Mucosa of descending colon (tissue), 3 donors: ENCODE results near the gene CAMKK2. TPM values are rescaled to one million over a fixed set of nuclear protein-coding genes. Genes with fewer than 3 reads are reported as not detected.
"Not testable (repeated sequence)": the region's sequence is repeated elsewhere in the genome, so short reads cannot be mapped to it uniquely, and the experiment has no call there.

Experiments
- ATAC-seq: fragments of 200-7000 bp; cut with Tn5 transposase; one replicate; pipeline ENCODE4 v1.9.1; 2020; ENCODE audit warnings: mild to moderate bottlenecking, moderate library complexity
- DNase-seq, 3 donors: peaks; one replicate each; pipeline ENCODE4 v3.0.0-alpha.2; 2020
- H3K36me3 ChIP-seq: fragments of 200-600 bp; one replicate; pipeline ENCODE4 v1.8.0; 2021; ENCODE audit warnings: low read depth, mild to moderate bottlenecking
- H3K4me1 ChIP-seq: fragments of 200-600 bp; one replicate; pipeline ENCODE4 v1.8.0; 2021; ENCODE audit warnings: low read depth, mild to moderate bottlenecking
- H3K4me3 ChIP-seq: fragments of 200-600 bp; one replicate; pipeline ENCODE4 v1.8.0; 2021; ENCODE audit warnings: mild to moderate bottlenecking
- H3K9me3 ChIP-seq: fragments of 200-600 bp; one replicate; pipeline ENCODE4 v1.8.0; 2021; ENCODE audit warnings: mild to moderate bottlenecking
- intact Hi-C, 2 donors: fragments of 100-400 bp; cut with DNase I in 1 of 2; cut with micrococcal nuclease in 1 of 2; formaldehyde crosslinking; loops; one replicate each; pipeline versions ENCODE4 v1.11.0 to v1.11.1; 2022; cut with DNase I, micrococcal nuclease
- total RNA-seq, 3 donors: library from RNA; stranded (reverse); fragmentation: NEBNext Ultra II Directional in 2 of 3; extraction: Animal tissue kit (Norgen Biotek cat#: 25700) in 2 of 3; gene quantifications; one replicate each; pipeline versions ENCODE4 v1.2.1 to v1.2.4, GENCODE V29; 2021 to 2023
- TF ChIP-seq, protein P1 (sequence below): fragments of 200-600 bp; IDR thresholded peaks from one replicate; pipeline ENCODE4 v1.8.0; 2022; ENCODE audit warnings: antibody characterized with exemption, mild to moderate bottlenecking
- donor health status: DM: no; HTN: no; CAD: no; lungs with moderate emphysema.
- donor health status: DM: no; HTN: no; CAD: no.
- donor health status: DM: no; HTN: yes; CAD: no.

Gene CAMKK2
- total RNA-seq, 3 donors from 2014 or later = 44.0 to 57.1 (median 47.3) TPM

DNA sequence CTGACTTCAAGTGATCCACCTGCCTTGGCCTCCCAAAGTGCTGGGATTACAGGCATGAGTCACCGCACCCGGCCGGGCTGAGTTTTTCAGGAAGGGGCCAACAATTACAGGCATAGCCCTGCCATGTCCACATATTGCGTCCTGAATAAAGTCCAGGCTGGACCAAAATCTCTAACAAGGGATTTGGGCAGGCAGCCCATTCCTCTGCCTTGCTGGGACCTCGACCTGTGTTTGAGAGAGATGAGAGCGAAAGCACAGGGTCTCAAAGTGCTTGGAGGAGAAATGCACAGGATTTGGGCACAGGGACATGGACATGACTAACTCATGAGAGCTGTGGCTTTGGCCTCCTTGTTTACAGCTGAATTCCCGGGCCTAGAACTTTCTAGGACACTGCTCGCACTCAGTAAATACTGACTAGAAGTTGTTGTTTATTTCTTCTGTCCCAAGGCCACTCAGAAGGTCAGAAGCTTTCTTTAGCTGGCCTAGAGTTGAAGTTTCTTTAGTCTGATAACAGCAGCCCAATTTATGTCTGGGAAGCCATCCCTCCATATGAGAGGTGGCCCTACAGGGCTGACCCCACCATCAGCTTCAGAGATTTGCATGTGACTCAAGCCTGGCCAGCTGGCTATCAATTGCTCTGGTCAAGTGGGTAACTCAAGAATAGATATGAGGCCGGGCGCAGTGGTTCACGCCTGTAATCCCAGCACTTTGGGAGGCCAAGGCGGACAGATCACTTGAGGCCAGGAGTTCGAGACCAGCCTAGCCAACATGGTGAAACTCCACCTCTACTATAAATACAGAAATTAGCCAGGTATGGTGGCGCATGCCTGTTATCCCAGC, 11.7 kb downstream of the CAMKK2 start:
- H3K36me3 ChIP-seq = no peaks in the 10 kb centered on the region
- DNase-seq (peak in 1 of 3 donors; percentile 28), ATAC-seq (peak; percentile 46)
- H3K4me1 ChIP-seq = no peaks in the 10 kb centered on the region
- TF ChIP-seq, protein P1, sequence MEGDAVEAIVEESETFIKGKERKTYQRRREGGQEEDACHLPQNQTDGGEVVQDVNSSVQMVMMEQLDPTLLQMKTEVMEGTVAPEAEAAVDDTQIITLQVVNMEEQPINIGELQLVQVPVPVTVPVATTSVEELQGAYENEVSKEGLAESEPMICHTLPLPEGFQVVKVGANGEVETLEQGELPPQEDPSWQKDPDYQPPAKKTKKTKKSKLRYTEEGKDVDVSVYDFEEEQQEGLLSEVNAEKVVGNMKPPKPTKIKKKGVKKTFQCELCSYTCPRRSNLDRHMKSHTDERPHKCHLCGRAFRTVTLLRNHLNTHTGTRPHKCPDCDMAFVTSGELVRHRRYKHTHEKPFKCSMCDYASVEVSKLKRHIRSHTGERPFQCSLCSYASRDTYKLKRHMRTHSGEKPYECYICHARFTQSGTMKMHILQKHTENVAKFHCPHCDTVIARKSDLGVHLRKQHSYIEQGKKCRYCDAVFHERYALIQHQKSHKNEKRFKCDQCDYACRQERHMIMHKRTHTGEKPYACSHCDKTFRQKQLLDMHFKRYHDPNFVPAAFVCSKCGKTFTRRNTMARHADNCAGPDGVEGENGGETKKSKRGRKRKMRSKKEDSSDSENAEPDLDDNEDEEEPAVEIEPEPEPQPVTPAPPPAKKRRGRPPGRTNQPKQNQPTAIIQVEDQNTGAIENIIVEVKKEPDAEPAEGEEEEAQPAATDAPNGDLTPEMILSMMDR = no peak
- intact Hi-C loops = no loop called here
- no peak overlapping the region for H3K4me3 ChIP-seq
- H3K9me3 ChIP-seq = no peaks in the 10 kb centered on the region

DNA sequence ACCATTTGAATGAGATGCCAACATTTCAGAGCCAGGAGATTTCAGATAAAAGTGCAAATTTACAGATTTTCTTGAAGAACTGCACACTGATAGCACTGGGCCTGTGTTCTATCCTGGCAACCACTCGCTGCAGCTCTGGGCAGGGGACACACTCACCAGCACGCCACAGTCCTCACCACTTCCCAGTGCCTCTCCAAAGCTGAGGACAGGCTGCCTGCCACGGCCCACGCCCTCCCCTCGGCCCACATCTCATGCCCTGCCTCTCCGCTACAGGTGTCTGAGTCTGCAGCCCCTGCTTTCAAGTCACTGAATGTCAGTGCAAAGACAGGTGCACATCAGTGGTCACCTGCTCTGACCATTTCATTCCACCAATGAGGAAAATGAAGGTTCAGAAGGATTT, 12.7 kb downstream of the CAMKK2 start:
- no peak for ATAC-seq
- TF ChIP-seq, protein P1 = no peak
- Histone ChIP-seq H3K9me3 (no peaks in the 10 kb centered on the region), H3K4me3 (no peak overlapping the region), H3K36me3 (no peaks in the 10 kb centered on the region), H3K4me1 (no peaks in the 10 kb centered on the region)
- no peak for DNase-seq
- intact Hi-C loops = no loop called here

DNA sequence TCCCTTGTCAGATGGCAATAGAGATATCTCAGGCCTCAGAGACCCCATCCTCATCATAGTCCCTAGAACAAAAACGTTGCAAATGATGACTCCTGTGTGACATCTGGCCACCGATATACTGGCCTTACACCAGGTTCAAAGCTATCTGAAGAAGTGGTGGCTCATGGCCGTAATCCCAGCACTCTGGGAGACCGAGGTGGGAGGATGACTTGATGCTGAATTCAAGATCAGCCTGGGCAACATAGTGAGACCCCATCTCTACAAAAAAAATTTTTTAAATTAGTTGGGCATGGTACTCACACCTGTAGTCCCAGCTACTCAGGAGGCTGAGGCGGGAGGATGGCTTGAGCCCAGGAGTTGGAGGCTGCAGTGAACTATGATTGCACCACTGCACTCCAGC, 13.1 kb downstream of the CAMKK2 start:
- Histone ChIP-seq H3K9me3 (no peaks in the 10 kb centered on the region), H3K4me3 (no peak overlapping the region), H3K4me1 (no peaks in the 10 kb centered on the region), H3K36me3 (no peaks in the 10 kb centered on the region)
- TF ChIP-seq, protein P1 = no peak
- intact Hi-C loops = no loop called here
- DNase-seq (no peak), ATAC-seq (no peak)

DNA sequence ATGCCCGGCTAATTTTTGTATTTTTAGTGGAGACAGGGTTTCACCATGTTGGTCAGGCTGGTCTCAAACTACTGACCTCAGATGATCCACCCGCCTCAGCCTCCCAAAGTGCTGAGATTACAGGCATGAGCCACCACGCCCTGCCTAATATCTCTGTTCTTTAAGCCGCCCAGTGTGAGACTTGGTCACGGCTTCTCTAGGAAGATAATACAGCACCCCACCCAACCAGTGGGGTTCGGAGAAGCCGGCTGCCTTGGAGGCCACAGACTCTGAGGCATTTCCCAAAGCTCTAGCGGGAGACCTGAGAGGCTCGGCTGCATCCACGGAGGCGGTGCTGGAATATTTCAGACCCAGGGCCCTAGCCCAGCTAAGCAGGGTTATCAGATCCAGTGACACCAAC, 13.6 kb downstream of the CAMKK2 start:
- intact Hi-C loops, H3K9me3 ChIP-seq, DNase-seq, H3K4me3 ChIP-seq, H3K4me1 ChIP-seq, H3K36me3 ChIP-seq, ATAC-seq: not testable (repeated sequence)

DNA sequence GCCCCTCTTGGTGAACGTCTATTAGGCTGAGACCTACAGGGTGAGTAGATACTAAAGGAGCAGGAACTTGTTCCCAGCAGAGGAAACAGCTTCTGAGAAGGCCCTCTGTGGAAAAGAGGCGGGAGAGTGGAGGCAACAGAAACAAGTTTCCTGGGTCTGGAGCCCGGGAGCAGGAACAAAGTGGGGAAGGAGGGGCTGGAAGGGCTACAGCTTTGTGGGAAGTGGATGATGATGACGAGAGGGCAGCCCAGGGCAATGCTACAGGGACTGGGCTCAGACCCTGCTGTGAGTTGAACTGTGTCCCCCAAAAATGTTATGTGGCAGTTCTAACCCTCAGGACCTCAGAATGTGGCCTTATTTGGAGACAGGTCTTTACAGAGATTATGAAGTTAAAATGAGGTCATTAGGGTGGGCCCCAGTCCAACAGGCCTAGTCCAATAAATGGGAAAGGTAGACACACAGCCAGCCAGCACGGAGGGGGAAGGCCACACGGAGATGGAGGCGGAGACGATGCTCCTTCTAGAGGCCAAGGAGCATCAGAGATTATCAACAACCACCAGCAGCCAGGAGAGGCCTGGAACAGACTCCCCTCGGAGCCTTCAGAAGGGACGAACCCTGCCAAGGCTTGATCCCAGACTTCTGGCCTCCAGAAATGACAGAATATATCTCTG, 14.3 kb downstream of the CAMKK2 start:
- no peaks in the 10 kb centered on the region for H3K9me3 ChIP-seq
- intact Hi-C loops = no loop called here
- H3K36me3 ChIP-seq = no peaks in the 10 kb centered on the region
- ATAC-seq (no peak), DNase-seq (no peak)
- H3K4me3 ChIP-seq = no peak overlapping the region
- TF ChIP-seq, protein P1 = no peak
- no peaks in the 10 kb centered on the region for H3K4me1 ChIP-seq

DNA sequence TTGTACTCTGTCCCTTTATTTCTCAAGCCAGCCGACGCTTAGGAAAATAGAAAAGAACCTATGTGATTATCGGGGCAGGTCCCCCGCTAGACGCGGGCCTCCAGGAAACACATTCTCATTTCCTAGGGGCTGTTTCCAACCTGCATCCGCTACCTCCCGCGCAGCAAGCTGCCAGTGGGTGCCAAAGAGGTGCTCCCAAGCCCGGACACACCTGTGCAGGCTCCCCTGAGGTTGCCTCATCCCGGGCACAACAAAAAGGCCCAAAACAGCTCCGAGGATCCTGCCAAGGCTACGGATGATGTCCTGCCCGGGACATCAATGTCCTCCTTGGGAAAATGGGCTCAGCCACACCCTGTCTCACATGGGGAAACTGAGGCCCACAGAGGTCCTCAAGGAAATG, 15.4 kb downstream of the CAMKK2 start:
- ATAC-seq, H3K4me1 ChIP-seq, H3K36me3 ChIP-seq, H3K4me3 ChIP-seq, H3K9me3 ChIP-seq, intact Hi-C loops, DNase-seq: not testable (repeated sequence)

DNA sequence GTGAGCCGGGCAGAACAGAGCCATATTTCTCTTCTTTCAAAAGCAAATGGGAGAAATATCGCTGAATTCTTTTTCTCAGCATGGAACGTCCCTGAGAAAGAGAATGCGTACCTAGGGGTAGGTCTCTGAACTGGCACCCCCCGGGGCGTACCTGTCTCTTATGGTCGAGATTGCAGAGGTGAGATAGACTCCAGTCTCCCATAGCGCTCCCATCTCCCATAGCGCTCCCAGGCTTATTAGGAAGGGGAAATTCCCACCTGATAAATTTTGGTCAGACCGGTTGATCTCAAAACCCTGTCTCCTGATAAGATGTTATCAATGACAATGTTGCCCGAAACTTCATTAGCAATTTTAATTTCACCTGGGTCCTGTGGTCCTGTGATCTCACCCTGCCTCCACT, 16.0 kb downstream of the CAMKK2 start:
- H3K36me3 ChIP-seq, DNase-seq, H3K9me3 ChIP-seq, H3K4me3 ChIP-seq, ATAC-seq, intact Hi-C loops, H3K4me1 ChIP-seq: not testable (repeated sequence)
